Mammary epithelial cell (primary cell): Measurements from ENCODE around the gene BBC3.

Experiments
- EZH2 ChIP-seq: IDR thresholded peaks from 2 replicates; pipeline ENCODE4 v1.6.1; 2012; ENCODE audit warnings: low read length, inconsistent platforms, borderline replicate concordance
- TF ChIP-seq, protein P1 (sequence below), 2 donors: IDR thresholded peaks in 1 of 2; conservative IDR thresholded peaks in 1 of 2; 2 replicates each; pipeline ENCODE4 v1.5.1; 2011 to 2012; ENCODE audit warnings: inconsistent platforms in 2 of 2, low read length in 2 of 2, mild to moderate bottlenecking in 2 of 2, control low read depth in 1 of 2, low read depth in 1 of 2; ENCODE audit not compliant: insufficient read depth in 1 of 2; ENCODE audit errors: extremely low read depth in 1 of 2

DNA sequence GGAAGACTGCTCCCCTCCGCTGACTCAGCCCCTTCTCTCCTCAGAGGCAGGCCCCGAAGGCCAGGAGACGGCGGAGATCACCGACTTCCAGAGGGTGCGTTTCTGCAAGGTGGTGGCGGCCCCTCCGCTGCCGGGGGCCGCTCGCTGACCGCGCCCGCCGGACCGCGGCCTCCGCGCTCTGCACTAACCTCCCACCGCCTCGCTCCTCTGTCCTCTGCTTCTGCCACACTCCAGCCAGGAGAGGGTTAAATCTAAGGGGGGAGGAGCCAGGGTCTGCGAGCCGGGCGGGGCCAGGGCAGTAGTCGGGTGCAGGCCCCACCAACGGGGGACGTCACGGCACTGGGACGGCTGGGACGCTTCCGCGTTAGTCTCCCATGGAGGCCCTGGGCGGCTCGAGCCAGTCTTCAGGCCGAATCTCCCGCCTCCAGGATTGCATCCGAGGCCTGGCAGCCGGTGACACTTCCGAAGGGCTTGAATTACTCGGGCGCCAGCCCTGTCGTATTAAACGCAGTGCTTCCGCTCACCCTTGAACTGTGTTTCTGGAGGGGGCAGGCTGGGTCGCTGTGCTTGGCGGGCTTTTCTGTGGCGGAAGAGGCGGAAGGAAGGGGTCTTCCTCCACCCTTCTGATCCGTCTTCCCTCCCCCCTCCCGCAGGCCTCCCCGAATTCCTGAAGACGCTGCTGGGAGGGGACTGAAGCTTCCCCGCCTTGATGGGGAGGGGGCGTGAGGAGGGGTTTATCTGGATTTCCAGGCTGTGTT is 42.5 kb upstream of the BBC3 start:
- TF ChIP-seq, protein P1, sequence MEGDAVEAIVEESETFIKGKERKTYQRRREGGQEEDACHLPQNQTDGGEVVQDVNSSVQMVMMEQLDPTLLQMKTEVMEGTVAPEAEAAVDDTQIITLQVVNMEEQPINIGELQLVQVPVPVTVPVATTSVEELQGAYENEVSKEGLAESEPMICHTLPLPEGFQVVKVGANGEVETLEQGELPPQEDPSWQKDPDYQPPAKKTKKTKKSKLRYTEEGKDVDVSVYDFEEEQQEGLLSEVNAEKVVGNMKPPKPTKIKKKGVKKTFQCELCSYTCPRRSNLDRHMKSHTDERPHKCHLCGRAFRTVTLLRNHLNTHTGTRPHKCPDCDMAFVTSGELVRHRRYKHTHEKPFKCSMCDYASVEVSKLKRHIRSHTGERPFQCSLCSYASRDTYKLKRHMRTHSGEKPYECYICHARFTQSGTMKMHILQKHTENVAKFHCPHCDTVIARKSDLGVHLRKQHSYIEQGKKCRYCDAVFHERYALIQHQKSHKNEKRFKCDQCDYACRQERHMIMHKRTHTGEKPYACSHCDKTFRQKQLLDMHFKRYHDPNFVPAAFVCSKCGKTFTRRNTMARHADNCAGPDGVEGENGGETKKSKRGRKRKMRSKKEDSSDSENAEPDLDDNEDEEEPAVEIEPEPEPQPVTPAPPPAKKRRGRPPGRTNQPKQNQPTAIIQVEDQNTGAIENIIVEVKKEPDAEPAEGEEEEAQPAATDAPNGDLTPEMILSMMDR (conservative IDR thresholded peaks at IDR 0.05 in 1 of 2, IDR thresholded peaks at IDR 0.05 in 1 of 2; ENCODE audit: extremely low read depth in 1 of 2, insufficient read depth in 1 of 2, low read depth in 1 of 2, low read length in 2 of 2) = no peak
- no peak for TF ChIP-seq EZH2
